Fibroblast of the aortic adventitia (primary cell): ENCODE data around the gene KLHL42. TPM values are rescaled to one million over a fixed set of nuclear protein-coding genes. Genes with fewer than 3 reads are reported as not detected.

Experiments used
- DNase-seq: peaks from one replicate; pipeline ENCODE4 v3.0.0-alpha.2; 2010; ENCODE audit warnings: low read depth
- H3K4me3 ChIP-seq: 2 replicates; pipeline ENCODE4 v1.5.1; 2011; ENCODE audit warnings: low read depth, mild to moderate bottlenecking, control low read depth, low read length, moderate library complexity
- CTCF ChIP-seq: IDR thresholded peaks from 2 replicates; pipeline ENCODE4 v1.5.1; 2011; ENCODE audit warnings: mild to moderate bottlenecking, low read length, control low read depth, inconsistent platforms; ENCODE audit not compliant: insufficient read depth
- small RNA-seq: library from RNA; depleted of rRNA; stranded (forward); fragments of <200 nt; gene quantifications from one replicate; pipeline ENCODE3, GENCODE V24; 2012
- total RNA-seq: library from RNA; depleted of rRNA; stranded (reverse); fragments of >200 nt; gene quantifications from 2 replicates; pipeline ENCODE4 v1.2.3, GENCODE V29; 2012; ENCODE audit warnings: low replicate concordance

The KLHL42 gene
- total RNA-seq, 1 donor = 32.5 TPM

- no peak overlapping the region for H3K4me3 ChIP-seq
- TF ChIP-seq CTCF = no peak
- DNase-seq = no peak
These were observed 71.3 kb downstream of the KLHL42 start for GRCh38 chr12:27851311-27851710.

- DNase-seq = no peak
- no peak for TF ChIP-seq CTCF
- no peak overlapping the region for H3K4me3 ChIP-seq
These were observed 72.1 kb downstream of the KLHL42 start for GRCh38 chr12:27852117-27852516.

Small RNAs within 50 kb of the gene (small RNA-seq; reads per million reads assigned to genes)
- gene RF00019 (not detected), gene RF02271 (not detected)

Other genes with a start within 250 kb of the KLHL42 start
- 1.1 and 3.5 TPM in 2 replicates for gene REP15, start 83.8 kb upstream of the KLHL42 start, total RNA-seq
- 58.5 and 87.4 TPM in 2 replicates for gene MRPS35, start 69.4 kb upstream of the KLHL42 start, total RNA-seq
- not detected in 2 replicates for gene MANSC4, start within 50 bp of the KLHL42 start, total RNA-seq
- 1.6 and 4.3 TPM in 2 replicates for gene PTHLH, start 192.5 kb downstream of the KLHL42 start, total RNA-seq